Endothelial cell of umbilical vein (primary cell): Measurements from ENCODE around the gene OR51V1. TPM values are rescaled to one million over a fixed set of nuclear protein-coding genes. Genes with fewer than 3 reads are reported as not detected.

Experiments used
- BruUV-seq: library from RNA; stranded (reverse); fragments of 400-500 nt; replicated peaks from 2 replicates; lab custom pipeline; 2021; lab: Mats Ljungman, UMichigan
- CTCF ChIA-PET: fragments of 300-600, 350-600 bp; sonication (Branson Sonifier 250); formaldehyde crosslinking; loops from one replicate; lab custom pipeline; 2021; ENCODE audit warnings: antibody characterized with exemption, inconsistent platforms; lab: Charles Lee
- POLR2A ChIA-PET: fragments of 300-600, 350-600 bp; sonication (Branson Sonifier 250); formaldehyde crosslinking; loops from one replicate; lab custom pipeline; 2021; ENCODE audit warnings: antibody characterized with exemption, inconsistent platforms; lab: Charles Lee
- DNase-seq: peaks from one replicate; pipeline ENCODE4 v3.0.0-alpha.2; 2011; ENCODE audit warnings: low read depth, low spot score
- FAIRE-seq: peaks from 2 replicates; lab custom pipeline; 2011; peaks lifted over from hg19 to GRCh38; lab: Jason Lieb, UNC
- H2AFZ ChIP-seq: 2 replicates; pipeline ENCODE4 v1.6.0; 2012; ENCODE audit warnings: low read depth, low read length, control low read depth, inconsistent platforms
- H3K27ac ChIP-seq: 2 replicates; pipeline ENCODE4 v1.5.1; 2011; ENCODE audit warnings: low read depth, mild to moderate bottlenecking, control low read depth, low read length, moderate library complexity; ENCODE audit not compliant: insufficient read depth
- H3K27me3 ChIP-seq, 2 experiments: 2 replicates each; pipeline versions ENCODE4 v1.6.0 to v1.6.1; 2011; ENCODE audit warnings: low read length in 2 of 2, mixed read lengths in 1 of 2; ENCODE audit not compliant: control insufficient read depth in 2 of 2, insufficient read depth in 2 of 2
- H3K36me3 ChIP-seq, 2 experiments: 2 replicates in 1 of 2; 3 replicates in 1 of 2; pipeline ENCODE4 v1.5.1; 2011; ENCODE audit warnings: low read length in 2 of 2, mild to moderate bottlenecking in 1 of 2, moderate library complexity in 1 of 2; ENCODE audit not compliant: control insufficient read depth in 2 of 2, insufficient read depth in 2 of 2; ENCODE audit errors: extremely low read depth in 1 of 2
- H3K4me1 ChIP-seq: 3 replicates; pipeline ENCODE4 v1.5.1; 2011; ENCODE audit warnings: mild to moderate bottlenecking, low read length; ENCODE audit not compliant: control insufficient read depth, insufficient read depth; ENCODE audit errors: extremely low read depth
- H3K4me2 ChIP-seq: 2 replicates; pipeline ENCODE4 v1.6.1; 2011; ENCODE audit warnings: low read length, control low read depth, mixed read lengths; ENCODE audit not compliant: insufficient read depth
- H3K4me3 ChIP-seq, 3 experiments: fragments of 200-600 bp in 1 of 3; sonication (generic), shearing (Covaris generic) in 1 of 3; replicated peaks in 1 of 3; 2 replicates each; pipeline ENCODE4 v1.5.1; 2011 to 2016; ENCODE audit warnings: control low read depth in 3 of 3, low read length in 3 of 3, mild to moderate bottlenecking in 2 of 3, inconsistent platforms in 1 of 3, low read depth in 1 of 3, moderate library complexity in 1 of 3; ENCODE audit not compliant: insufficient read depth in 1 of 3
- H3K79me2 ChIP-seq: 2 replicates; pipeline ENCODE4 v1.6.0; 2012; ENCODE audit warnings: low read length, inconsistent platforms; ENCODE audit not compliant: control insufficient read depth, insufficient read depth
- H3K9ac ChIP-seq: replicated peaks from 2 replicates; pipeline ENCODE3; 2011; ENCODE audit warnings: low read length, control low read depth; ENCODE audit not compliant: insufficient read depth; ENCODE audit errors: extremely low read depth
- H3K9me1 ChIP-seq: replicated peaks from 3 replicates; pipeline ENCODE4 v1.6.0; 2011; ENCODE audit warnings: mild to moderate bottlenecking, low read length; ENCODE audit not compliant: control insufficient read depth, insufficient read depth; ENCODE audit errors: extremely low read depth
- H3K9me3 ChIP-seq: replicated peaks from 2 replicates; pipeline ENCODE4 v1.5.1; 2012; ENCODE audit warnings: low read length, inconsistent platforms; ENCODE audit not compliant: control insufficient read depth, insufficient read depth
- H4K20me1 ChIP-seq: replicated peaks from 2 replicates; pipeline ENCODE3; 2011; ENCODE audit warnings: mild to moderate bottlenecking, low read length; ENCODE audit not compliant: control insufficient read depth, insufficient read depth; ENCODE audit errors: extremely low read depth
- EZH2 ChIP-seq: IDR thresholded peaks from 2 replicates; pipeline ENCODE4 v1.6.1; 2012; ENCODE audit warnings: borderline replicate concordance, low read depth, mild to moderate bottlenecking, moderate library complexity, low read length, inconsistent platforms; ENCODE audit not compliant: severe bottlenecking
- FOS ChIP-seq: IDR thresholded peaks from 2 replicates; pipeline ENCODE4 v1.6.1; 2011; ENCODE audit warnings: mild to moderate bottlenecking, low read length, moderate library complexity, borderline replicate concordance; ENCODE audit not compliant: insufficient read depth
- GATA2 ChIP-seq: IDR thresholded peaks from 2 replicates; pipeline ENCODE4 v1.7.0; 2011; ENCODE audit warnings: low read depth, mild to moderate bottlenecking, moderate library complexity, mixed read lengths, low read length; ENCODE audit not compliant: insufficient read length, insufficient read depth
- JUN ChIP-seq: IDR thresholded peaks from 2 replicates; pipeline ENCODE4 v1.6.1; 2011; ENCODE audit warnings: borderline replicate concordance, low read depth; ENCODE audit not compliant: insufficient read length, insufficient read depth
- MYC ChIP-seq: IDR thresholded peaks from one replicate; pipeline ENCODE4 v1.6.1; 2011; ENCODE audit warnings: mild to moderate bottlenecking, low read depth, low read length
- POLR2A ChIP-seq: IDR thresholded peaks from 2 replicates; pipeline ENCODE4 v1.6.1; 2012; ENCODE audit warnings: low read depth, mild to moderate bottlenecking, control low read depth, low read length
- POLR2AphosphoS5 ChIP-seq: IDR thresholded peaks from 2 replicates; pipeline ENCODE4 v1.6.1; 2012; ENCODE audit warnings: low read depth, mild to moderate bottlenecking, control low read depth, low read length, moderate library complexity; ENCODE audit not compliant: insufficient read depth
- dilution Hi-C: fragments of 300-500 bp; cut with MboI; formaldehyde crosslinking; loops from one replicate; pipeline ENCODE4 v1.15.0; 2019; ENCODE audit warnings: low sequenced_read_pairs; ENCODE audit not compliant: extremely low pct_ligation_motif_present
- intact Hi-C: fragments of 100-400 bp; cut with micrococcal nuclease; formaldehyde crosslinking; loops from one replicate; pipeline ENCODE4 v1.10.0; 2022
- polyA plus RNA-seq, 4 experiments: library from polyadenylated mRNA; depleted of rRNA in 3 of 4; stranded (reverse) in 3 of 4; unstranded in 1 of 4; fragments of >200 nt; gene quantifications; 2 replicates each; pipeline versions ENCODE4 v1.2.1 to v1.2.3, GENCODE V29; 2011 to 2012; ENCODE audit warnings: missing spikeins in 1 of 4
- total RNA-seq: library from RNA; stranded (reverse); gene quantifications from 2 replicates; pipeline ENCODE4 v1.2.3, GENCODE V29; 2021
- TF ChIP-seq, protein P1 (sequence below): IDR thresholded peaks from 2 replicates; pipeline ENCODE4 v1.6.1; 2011; ENCODE audit not compliant: insufficient read depth, insufficient read length
- TF ChIP-seq, protein P2 (sequence below), 2 donors: IDR thresholded peaks; 1 replicate in 1 of 2; 2 replicates in 1 of 2; pipeline ENCODE4 v1.5.1; 2011; ENCODE audit warnings: low read length in 2 of 2, mild to moderate bottlenecking in 2 of 2, moderate library complexity in 2 of 2, control low read depth in 1 of 2, inconsistent platforms in 1 of 2, low read depth in 1 of 2; ENCODE audit not compliant: insufficient read depth in 1 of 2; ENCODE audit errors: extremely low read depth in 1 of 2

Gene OR51V1
- total and polyA plus RNA-seq, 2 donors (not counting 3 experiments of a cell fraction or from before 2014, with no cell fraction given) = not detected

DNA sequence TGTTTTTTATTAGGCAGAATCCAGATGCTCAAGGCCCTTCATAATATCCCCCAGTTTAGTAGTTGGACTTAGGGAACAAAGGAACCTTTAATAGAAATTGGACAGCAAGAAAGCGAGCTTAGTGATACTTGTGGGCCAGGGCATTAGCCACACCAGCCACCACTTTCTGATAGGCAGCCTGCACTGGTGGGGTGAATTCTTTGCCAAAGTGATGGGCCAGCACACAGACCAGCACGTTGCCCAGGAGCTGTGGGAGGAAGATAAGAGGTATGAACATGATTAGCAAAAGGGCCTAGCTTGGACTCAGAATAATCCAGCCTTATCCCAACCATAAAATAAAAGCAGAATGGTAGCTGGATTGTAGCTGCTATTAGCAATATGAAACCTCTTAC, 25.0 kb upstream of the OR51V1 start:
- H3K4me2 ChIP-seq = no peak overlapping the region
- no peak overlapping the region for H3K4me3 ChIP-seq
- no peak overlapping the region for H3K27ac ChIP-seq
- no TSS peak for BruUV-seq
- POLR2A ChIA-PET = no interaction called here
- no peaks in the 10 kb centered on the region for H3K9me1 ChIP-seq
- FAIRE-seq (no peak), DNase-seq (no peak)
- no peaks in the 10 kb centered on the region for H4K20me1 ChIP-seq
- H3K27me3 ChIP-seq = no peaks in the 10 kb centered on the region
- CTCF ChIA-PET = no interaction called here
- H2AFZ ChIP-seq = no peak overlapping the region
- no peak overlapping the region for H3K9ac ChIP-seq
- dilution Hi-C loops (no loop called here), intact Hi-C loops (no loop called here)
- H3K9me3 ChIP-seq = no peaks in the 10 kb centered on the region
- TF ChIP-seq EZH2 = no peak
- TF ChIP-seq, protein P1, sequence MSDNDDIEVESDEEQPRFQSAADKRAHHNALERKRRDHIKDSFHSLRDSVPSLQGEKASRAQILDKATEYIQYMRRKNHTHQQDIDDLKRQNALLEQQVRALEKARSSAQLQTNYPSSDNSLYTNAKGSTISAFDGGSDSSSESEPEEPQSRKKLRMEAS = no peak
- TF ChIP-seq POLR2AphosphoS5 = no peak
- TF ChIP-seq, protein P2, sequence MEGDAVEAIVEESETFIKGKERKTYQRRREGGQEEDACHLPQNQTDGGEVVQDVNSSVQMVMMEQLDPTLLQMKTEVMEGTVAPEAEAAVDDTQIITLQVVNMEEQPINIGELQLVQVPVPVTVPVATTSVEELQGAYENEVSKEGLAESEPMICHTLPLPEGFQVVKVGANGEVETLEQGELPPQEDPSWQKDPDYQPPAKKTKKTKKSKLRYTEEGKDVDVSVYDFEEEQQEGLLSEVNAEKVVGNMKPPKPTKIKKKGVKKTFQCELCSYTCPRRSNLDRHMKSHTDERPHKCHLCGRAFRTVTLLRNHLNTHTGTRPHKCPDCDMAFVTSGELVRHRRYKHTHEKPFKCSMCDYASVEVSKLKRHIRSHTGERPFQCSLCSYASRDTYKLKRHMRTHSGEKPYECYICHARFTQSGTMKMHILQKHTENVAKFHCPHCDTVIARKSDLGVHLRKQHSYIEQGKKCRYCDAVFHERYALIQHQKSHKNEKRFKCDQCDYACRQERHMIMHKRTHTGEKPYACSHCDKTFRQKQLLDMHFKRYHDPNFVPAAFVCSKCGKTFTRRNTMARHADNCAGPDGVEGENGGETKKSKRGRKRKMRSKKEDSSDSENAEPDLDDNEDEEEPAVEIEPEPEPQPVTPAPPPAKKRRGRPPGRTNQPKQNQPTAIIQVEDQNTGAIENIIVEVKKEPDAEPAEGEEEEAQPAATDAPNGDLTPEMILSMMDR (IDR thresholded peaks at IDR 0.05; ENCODE audit: extremely low read depth in 1 of 2, insufficient read depth in 1 of 2, low read depth in 1 of 2, low read length in 2 of 2) = no peak
- TF ChIP-seq GATA2 = no peak
- TF ChIP-seq POLR2A = no peak
- TF ChIP-seq FOS = no peak
- TF ChIP-seq MYC = no peak
- TF ChIP-seq JUN = no peak
- H3K36me3 ChIP-seq = no peaks in the 10 kb centered on the region
- no peaks in the 10 kb centered on the region for H3K4me1 ChIP-seq
- no peaks in the 10 kb centered on the region for H3K79me2 ChIP-seq
